Neural progenitor cell (in vitro differentiated cells): ENCODE data around the gene NPHP4. TPM values are rescaled to one million over a fixed set of nuclear protein-coding genes. Genes with fewer than 3 reads are reported as not detected.

Experiments
- DNase-seq: peaks from one replicate; pipeline ENCODE4 v3.0.0-alpha.2; 2016; ENCODE audit warnings: low spot score
- H2AFZ ChIP-seq: fragments of 200-600 bp; sonication (generic); replicated peaks from 2 replicates; pipeline ENCODE4 v1.6.1; 2016; ENCODE audit warnings: antibody characterized with exemption
- H3F3A ChIP-seq: fragments of 200-600 bp; sonication (generic); 2 replicates; pipeline ENCODE4 v1.6.1; 2016; ENCODE audit warnings: antibody characterized with exemption, low read depth
- H3K27ac ChIP-seq: fragments of 200-600 bp; sonication (generic); 2 replicates; pipeline ENCODE4 v1.5.1; 2016; ENCODE audit warnings: mild to moderate bottlenecking
- H3K27me3 ChIP-seq: fragments of 200-600 bp; sonication (generic); 2 replicates; pipeline ENCODE4 v1.6.1; 2016; ENCODE audit warnings: mild to moderate bottlenecking, moderate library complexity
- H3K36me3 ChIP-seq: fragments of 200-600 bp; sonication (generic); 2 replicates; pipeline ENCODE4 v1.5.1; 2016
- H3K4me1 ChIP-seq: fragments of 200-600 bp; sonication (generic); 2 replicates; pipeline ENCODE4 v1.6.1; 2016; ENCODE audit warnings: mixed run types
- H3K4me2 ChIP-seq: fragments of 200-600 bp; sonication (generic); 2 replicates; pipeline ENCODE4 v1.6.1; 2016
- H3K4me3 ChIP-seq: fragments of 200-600 bp; sonication (generic); 2 replicates; pipeline ENCODE4 v1.5.1; 2016
- H3K79me2 ChIP-seq: fragments of 200-600 bp; sonication (generic); 2 replicates; pipeline ENCODE4 v1.6.1; 2016; ENCODE audit warnings: low read depth
- H3K9ac ChIP-seq: fragments of 200-600 bp; sonication (generic); 2 replicates; pipeline ENCODE4 v1.6.1; 2016
- H3K9me3 ChIP-seq: fragments of 200-600 bp; sonication (generic); 2 replicates; pipeline ENCODE4 v1.5.1; 2016; ENCODE audit warnings: low read depth
- H4K20me1 ChIP-seq: fragments of 200-600 bp; sonication (generic); 2 replicates; pipeline ENCODE4 v1.6.1; 2016; ENCODE audit warnings: low read depth
- H3K27ac Mint-ChIP-seq: 3 replicates; pipeline ENCODE4 v1.8.0; 2021; ENCODE audit warnings: mixed read lengths
- H3K27me3 Mint-ChIP-seq: 2 replicates; pipeline ENCODE4 v1.8.0; 2022; ENCODE audit warnings: low read depth, mild to moderate bottlenecking, inconsistent platforms, moderate library complexity, mixed read lengths; ENCODE audit not compliant: insufficient read depth
- H3K36me3 Mint-ChIP-seq: 3 replicates; pipeline ENCODE4 v1.8.0; 2021; ENCODE audit warnings: mixed read lengths
- H3K4me1 Mint-ChIP-seq: 3 replicates; pipeline ENCODE4 v1.8.0; 2021; ENCODE audit warnings: mixed read lengths
- H3K4me3 Mint-ChIP-seq: 3 replicates; pipeline ENCODE4 v1.8.0; 2021; ENCODE audit warnings: mild to moderate bottlenecking, moderate library complexity, mixed read lengths
- H3K9me3 Mint-ChIP-seq: 3 replicates; pipeline ENCODE4 v1.8.0; 2020; ENCODE audit warnings: mixed read lengths
- EZH2 ChIP-seq: fragments of 200-600 bp; sonication (generic); IDR thresholded peaks from 2 replicates; pipeline ENCODE4 v1.6.1; 2017; ENCODE audit warnings: antibody characterized with exemption, mild to moderate bottlenecking, moderate library complexity
- EZH2phosphoT487 ChIP-seq: fragments of 200-600 bp; sonication (generic); IDR thresholded peaks from 2 replicates; pipeline ENCODE4 v1.6.1; 2017; ENCODE audit warnings: antibody characterized with exemption
- total RNA-seq: library from RNA; depleted of rRNA; stranded (reverse); fragments of >200 nt; gene quantifications from 2 replicates; pipeline ENCODE4 v1.2.3, GENCODE V29; 2015; ENCODE audit warnings: low replicate concordance
- TF ChIP-seq, protein P1 (sequence below): fragments of 200-600 bp; sonication (generic); IDR thresholded peaks from 2 replicates; pipeline ENCODE4 v1.5.1; 2017; ENCODE audit warnings: antibody characterized with exemption, mild to moderate bottlenecking

Gene NPHP4
- total RNA-seq, 1 donor from 2014 or later, result 8.9 TPM

DNA sequence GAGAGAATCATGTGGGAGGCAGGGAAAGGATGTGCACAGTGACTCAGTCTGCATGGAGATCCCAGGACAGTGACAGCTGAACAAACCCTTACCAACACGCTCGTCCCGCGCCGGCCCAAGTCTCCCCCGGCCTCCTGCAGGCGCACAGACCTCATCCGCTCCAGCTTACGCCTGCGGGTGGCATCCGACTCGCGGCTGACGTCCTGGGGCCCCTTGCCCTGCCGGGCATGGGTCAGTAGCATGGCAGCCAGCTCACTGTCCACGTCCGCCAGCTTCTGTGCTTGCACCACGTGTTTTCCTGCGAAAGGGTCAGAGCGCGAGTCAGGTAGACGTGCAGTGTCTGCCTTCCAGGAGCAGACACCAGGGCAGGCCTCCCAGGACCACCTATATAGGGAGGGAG is 115.2 kb downstream of the NPHP4 start:
- Histone ChIP-seq H3K4me2 (no peak overlapping the region), H3K4me1 (no peaks in the 10 kb centered on the region), H4K20me1 (no peaks in the 10 kb centered on the region), H3K9ac (no peak overlapping the region), H3K4me3 (no peak overlapping the region), H3K27ac (no peak overlapping the region), H2AFZ (no peak overlapping the region), H3K36me3 (no peaks in the 10 kb centered on the region), H3K27me3 (no peaks in the 10 kb centered on the region), H3K79me2 (no peaks in the 10 kb centered on the region), H3K9me3 (no peaks in the 10 kb centered on the region), H3F3A (no peaks in the 10 kb centered on the region)
- H3K36me3 Mint-ChIP-seq, result peaks cover 31% of the 10 kb centered on the region
- peaks cover 7% of the 10 kb centered on the region for H3K4me1 Mint-ChIP-seq
- no peak for DNase-seq
- H3K27ac Mint-ChIP-seq, result no peak overlapping the region
- no peak overlapping the region for H3K4me3 Mint-ChIP-seq
- H3K9me3 Mint-ChIP-seq, result no peaks in the 10 kb centered on the region
- TF ChIP-seq EZH2 (no peak), EZH2phosphoT487 (no peak)
- TF ChIP-seq, protein P1, sequence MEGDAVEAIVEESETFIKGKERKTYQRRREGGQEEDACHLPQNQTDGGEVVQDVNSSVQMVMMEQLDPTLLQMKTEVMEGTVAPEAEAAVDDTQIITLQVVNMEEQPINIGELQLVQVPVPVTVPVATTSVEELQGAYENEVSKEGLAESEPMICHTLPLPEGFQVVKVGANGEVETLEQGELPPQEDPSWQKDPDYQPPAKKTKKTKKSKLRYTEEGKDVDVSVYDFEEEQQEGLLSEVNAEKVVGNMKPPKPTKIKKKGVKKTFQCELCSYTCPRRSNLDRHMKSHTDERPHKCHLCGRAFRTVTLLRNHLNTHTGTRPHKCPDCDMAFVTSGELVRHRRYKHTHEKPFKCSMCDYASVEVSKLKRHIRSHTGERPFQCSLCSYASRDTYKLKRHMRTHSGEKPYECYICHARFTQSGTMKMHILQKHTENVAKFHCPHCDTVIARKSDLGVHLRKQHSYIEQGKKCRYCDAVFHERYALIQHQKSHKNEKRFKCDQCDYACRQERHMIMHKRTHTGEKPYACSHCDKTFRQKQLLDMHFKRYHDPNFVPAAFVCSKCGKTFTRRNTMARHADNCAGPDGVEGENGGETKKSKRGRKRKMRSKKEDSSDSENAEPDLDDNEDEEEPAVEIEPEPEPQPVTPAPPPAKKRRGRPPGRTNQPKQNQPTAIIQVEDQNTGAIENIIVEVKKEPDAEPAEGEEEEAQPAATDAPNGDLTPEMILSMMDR, result no peak
- peaks cover 10% of the 10 kb centered on the region for H3K27me3 Mint-ChIP-seq

DNA sequence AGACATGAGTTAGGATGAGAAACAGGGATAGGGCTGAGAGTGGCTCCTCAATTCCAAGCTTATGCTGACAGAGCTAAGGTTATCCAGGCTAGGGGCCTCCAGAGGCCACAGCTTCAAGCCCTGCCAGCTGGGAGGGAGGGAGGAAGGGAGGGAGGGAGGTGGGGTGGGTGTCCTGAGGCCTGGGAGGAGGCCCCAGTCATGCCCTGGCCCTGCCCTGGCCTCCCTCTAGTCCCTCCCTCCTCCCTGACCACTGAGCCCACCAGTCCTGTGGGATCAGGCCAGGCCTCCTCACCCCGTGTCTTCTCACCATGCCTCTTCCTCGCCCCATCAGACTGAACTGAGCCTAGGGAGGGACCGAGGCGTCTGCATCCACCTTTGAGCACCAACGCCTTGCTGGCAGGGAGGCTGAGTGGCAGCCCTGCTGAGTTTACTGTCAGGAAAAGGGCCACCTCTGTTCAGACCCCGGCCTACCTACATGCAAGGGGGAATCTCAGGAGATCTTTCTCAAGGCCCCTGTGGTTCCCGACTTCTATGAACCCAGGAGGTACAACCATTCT is 116.1 kb downstream of the NPHP4 start:
- H3K4me1 ChIP-seq, result no peaks in the 10 kb centered on the region
- Mint-ChIP-seq H3K4me1 (peaks cover 7% of the 10 kb centered on the region), H3K4me3 (no peak overlapping the region), H3K27ac (no peak overlapping the region), H3K27me3 (peaks cover 10% of the 10 kb centered on the region), H3K36me3 (peaks cover 35% of the 10 kb centered on the region), H3K9me3 (no peaks in the 10 kb centered on the region)
- no peak for DNase-seq
- H2AFZ ChIP-seq, result no peak overlapping the region
- H3K79me2 ChIP-seq, result no peaks in the 10 kb centered on the region
- no peaks in the 10 kb centered on the region for H3F3A ChIP-seq
- H3K4me3 ChIP-seq, result no peak overlapping the region
- H3K9ac ChIP-seq, result no peak overlapping the region
- H3K9me3 ChIP-seq, result no peaks in the 10 kb centered on the region
- H3K36me3 ChIP-seq, result no peaks in the 10 kb centered on the region
- H3K27ac ChIP-seq, result no peak overlapping the region
- TF ChIP-seq EZH2phosphoT487, result no peak
- TF ChIP-seq EZH2, result no peak
- TF ChIP-seq, protein P1, result no peak
- H4K20me1 ChIP-seq, result no peaks in the 10 kb centered on the region
- H3K4me2 ChIP-seq, result no peak overlapping the region
- H3K27me3 ChIP-seq, result no peaks in the 10 kb centered on the region

DNA sequence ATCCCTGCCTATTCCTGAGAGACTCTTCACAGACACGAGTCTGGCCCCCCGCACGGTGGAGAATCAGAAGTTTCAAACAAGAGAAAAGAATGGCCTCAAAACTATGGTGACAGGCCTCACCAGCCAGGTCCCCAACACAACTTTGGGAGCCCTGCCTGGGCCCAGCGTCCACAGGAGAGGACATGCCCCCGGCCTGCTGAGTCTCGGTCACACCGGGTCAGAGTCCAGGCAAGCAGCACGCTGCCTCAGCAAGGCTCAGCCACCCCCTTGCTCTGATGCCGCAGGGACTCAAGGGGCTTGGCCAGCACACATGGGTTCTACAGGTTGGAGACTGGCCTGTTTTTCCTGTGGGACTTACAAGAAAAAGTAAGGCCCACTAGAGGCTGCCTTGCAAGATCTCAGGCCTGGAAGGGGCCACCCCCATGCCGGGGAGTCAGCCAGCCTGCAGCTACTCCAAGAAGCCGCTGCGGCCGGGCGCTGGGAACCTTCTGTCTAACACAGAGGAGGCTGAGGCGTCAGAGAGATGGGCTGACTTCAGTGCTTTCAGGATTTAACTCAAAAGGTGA is 116.8 kb downstream of the NPHP4 start:
- DNase-seq, result no peak
- no peak overlapping the region for H3K4me3 ChIP-seq
- Mint-ChIP-seq H3K9me3 (no peaks in the 10 kb centered on the region), H3K36me3 (peaks cover 38% of the 10 kb centered on the region), H3K27ac (no peak overlapping the region), H3K4me1 (peaks cover 7% of the 10 kb centered on the region), H3K4me3 (no peak overlapping the region), H3K27me3 (peaks cover 8% of the 10 kb centered on the region)
- no peaks in the 10 kb centered on the region for H3K4me1 ChIP-seq
- H3K27ac ChIP-seq, result no peak overlapping the region
- H3K9ac ChIP-seq, result no peak overlapping the region
- TF ChIP-seq, protein P1, result no peak
- TF ChIP-seq EZH2 (no peak), EZH2phosphoT487 (no peak)
- no peaks in the 10 kb centered on the region for H3K27me3 ChIP-seq
- H3K4me2 ChIP-seq, result no peak overlapping the region
- H4K20me1 ChIP-seq, result no peaks in the 10 kb centered on the region
- H2AFZ ChIP-seq, result no peak overlapping the region
- H3K36me3 ChIP-seq, result no peaks in the 10 kb centered on the region
- H3F3A ChIP-seq, result no peaks in the 10 kb centered on the region
- H3K9me3 ChIP-seq, result no peaks in the 10 kb centered on the region
- H3K79me2 ChIP-seq, result no peaks in the 10 kb centered on the region
